H9 (cell line): ENCODE data around the gene PLEKHA1. TPM values are rescaled to one million over a fixed set of nuclear protein-coding genes. Genes with fewer than 3 reads are reported as not detected.

Source experiments
- DNase-seq: peaks from one replicate; pipeline ENCODE4 v3.0.0-alpha.2; 2017
- H2AFZ ChIP-seq: one replicate; pipeline ENCODE4 v1.6.1; 2013; ENCODE audit warnings: mild to moderate bottlenecking, low read length, control low read depth, moderate library complexity
- H2AK5ac ChIP-seq: 2 replicates; pipeline ENCODE4 v1.6.1; 2013; ENCODE audit warnings: low read length, control low read depth, mixed read lengths; ENCODE audit not compliant: insufficient read length
- H2BK120ac ChIP-seq: one replicate; pipeline ENCODE4 v1.6.1; 2013; ENCODE audit warnings: low read depth, mild to moderate bottlenecking, low read length, control low read depth, inconsistent platforms; ENCODE audit not compliant: poor library complexity, severe bottlenecking
- H2BK12ac ChIP-seq: 2 replicates; pipeline ENCODE4 v1.6.1; 2013; ENCODE audit warnings: low read length, control low read depth, mixed read lengths, low read depth; ENCODE audit not compliant: insufficient read length
- H2BK15ac ChIP-seq: 2 replicates; pipeline ENCODE4 v1.6.1; 2013; ENCODE audit warnings: low read depth, low read length, control low read depth
- H2BK20ac ChIP-seq: one replicate; pipeline ENCODE4 v1.6.1; 2013; ENCODE audit warnings: low read depth, mild to moderate bottlenecking, low read length, control low read depth, inconsistent platforms; ENCODE audit not compliant: poor library complexity, severe bottlenecking
- H2BK5ac ChIP-seq: 2 replicates; pipeline ENCODE4 v1.6.1; 2013; ENCODE audit warnings: low read length, control low read depth, mixed read lengths; ENCODE audit not compliant: insufficient read length
- H3K14ac ChIP-seq: 2 replicates; pipeline ENCODE4 v1.6.1; 2013; ENCODE audit warnings: low read length, control low read depth; ENCODE audit not compliant: insufficient read depth
- H3K18ac ChIP-seq: 2 replicates; pipeline ENCODE4 v1.6.1; 2013; ENCODE audit warnings: low read depth, mild to moderate bottlenecking, mixed read lengths, low read length, control low read depth; ENCODE audit not compliant: insufficient read length
- H3K23ac ChIP-seq: 2 replicates; pipeline ENCODE4 v1.6.1; 2013; ENCODE audit warnings: low read length, control low read depth, mixed read lengths, low read depth; ENCODE audit not compliant: insufficient read length
- H3K23me2 ChIP-seq: 2 replicates; pipeline ENCODE4 v1.6.1; 2013; ENCODE audit warnings: low read depth, mild to moderate bottlenecking, mixed read lengths, low read length, control low read depth; ENCODE audit not compliant: insufficient read length, poor library complexity, severe bottlenecking
- H3K27ac ChIP-seq: 2 replicates; pipeline ENCODE4 v1.5.1; 2013; ENCODE audit warnings: low read length, control low read depth, mixed read lengths, low read depth; ENCODE audit not compliant: insufficient read length
- H3K27me3 ChIP-seq: 2 replicates; pipeline ENCODE4 v1.6.1; 2013; ENCODE audit warnings: low read length, control low read depth, inconsistent platforms; ENCODE audit not compliant: insufficient read depth
- H3K4ac ChIP-seq: 2 replicates; pipeline ENCODE4 v1.6.1; 2013; ENCODE audit warnings: low read depth, mild to moderate bottlenecking, control low read depth, inconsistent platforms, low read length, moderate library complexity
- H3K4me1 ChIP-seq: 2 replicates; pipeline ENCODE4 v1.6.1; 2013; ENCODE audit warnings: low read length, control low read depth, inconsistent platforms; ENCODE audit not compliant: insufficient read depth
- H3K4me2 ChIP-seq: 2 replicates; pipeline ENCODE4 v1.6.1; 2013; ENCODE audit warnings: low read length, control low read depth, mixed read lengths; ENCODE audit not compliant: insufficient read length, insufficient read depth
- H3K56ac ChIP-seq: 2 replicates; pipeline ENCODE4 v1.6.1; 2013; ENCODE audit warnings: low read depth, mild to moderate bottlenecking, mixed read lengths, low read length, control low read depth; ENCODE audit not compliant: insufficient read length
- H3K79me1 ChIP-seq: 2 replicates; pipeline ENCODE4 v1.6.1; 2013; ENCODE audit warnings: low read depth, mild to moderate bottlenecking, moderate library complexity, low read length, control low read depth, inconsistent platforms; ENCODE audit not compliant: insufficient read depth, poor library complexity, severe bottlenecking
- H3K79me2 ChIP-seq: 2 replicates; pipeline ENCODE4 v1.6.1; 2013; ENCODE audit warnings: low read length, control low read depth, inconsistent platforms; ENCODE audit not compliant: insufficient read depth
- H3K9ac ChIP-seq: 2 replicates; pipeline ENCODE4 v1.6.1; 2013; ENCODE audit warnings: low read length, control low read depth, mixed read lengths; ENCODE audit not compliant: insufficient read length; ENCODE audit errors: extremely low read depth
- H3K9me3 ChIP-seq: one replicate; pipeline ENCODE4 v1.6.1; 2013; ENCODE audit warnings: low read depth, low read length, inconsistent platforms; ENCODE audit not compliant: control insufficient read depth
- H3T11ph ChIP-seq: one replicate; pipeline ENCODE4 v1.6.1; 2013; ENCODE audit warnings: mild to moderate bottlenecking, low read length, control low read depth, inconsistent platforms
- H4K20me1 ChIP-seq: one replicate; pipeline ENCODE4 v1.6.1; 2013; ENCODE audit not compliant: control insufficient read depth, insufficient read length, insufficient read depth
- H4K5ac ChIP-seq: 2 replicates; pipeline ENCODE4 v1.6.1; 2013; ENCODE audit warnings: low read depth, mild to moderate bottlenecking, mixed read lengths, low read length, control low read depth; ENCODE audit not compliant: insufficient read length
- H4K8ac ChIP-seq: replicated peaks from 2 replicates; pipeline ENCODE4 v1.6.1; 2013; ENCODE audit warnings: low read length, control low read depth, mixed read lengths, low read depth; ENCODE audit not compliant: insufficient read length
- H4K91ac ChIP-seq: 2 replicates; pipeline ENCODE4 v1.6.1; 2013; ENCODE audit warnings: low read depth, mild to moderate bottlenecking, moderate library complexity, mixed read lengths, low read length, control low read depth; ENCODE audit not compliant: insufficient read length
- H3K27ac Mint-ChIP-seq, 3 experiments: 2 replicates in 2 of 3; 3 replicates in 1 of 3; pipeline ENCODE4 v1.8.0; 2020 to 2021; ENCODE audit warnings: mixed read lengths in 3 of 3, mild to moderate bottlenecking in 1 of 3, moderate library complexity in 1 of 3
- H3K27me3 Mint-ChIP-seq: 2 replicates; pipeline ENCODE4 v1.8.0; 2021; ENCODE audit warnings: low read depth, mild to moderate bottlenecking, moderate library complexity, mixed read lengths
- H3K36me3 Mint-ChIP-seq, 3 experiments: 2 replicates in 2 of 3; 3 replicates in 1 of 3; pipeline ENCODE4 v1.8.0; 2020 to 2021; ENCODE audit warnings: low read depth in 3 of 3, mixed read lengths in 3 of 3; ENCODE audit not compliant: insufficient read depth in 1 of 3
- H3K4me1 Mint-ChIP-seq, 2 experiments: 2 replicates each; pipeline ENCODE4 v1.8.0; 2020; ENCODE audit warnings: mixed read lengths in 2 of 2
- H3K4me3 Mint-ChIP-seq, 2 experiments: 2 replicates in 1 of 2; 3 replicates in 1 of 2; pipeline ENCODE4 v1.8.0; 2020 to 2021; ENCODE audit warnings: mild to moderate bottlenecking in 2 of 2, mixed read lengths in 2 of 2, moderate library complexity in 1 of 2
- H3K9me3 Mint-ChIP-seq, 2 experiments: 2 replicates in 1 of 2; 3 replicates in 1 of 2; pipeline ENCODE4 v1.8.0; 2020; ENCODE audit warnings: mild to moderate bottlenecking in 2 of 2, mixed read lengths in 2 of 2, moderate library complexity in 1 of 2
- CTCF ChIP-seq: fragments of 200-600 bp; sonication (generic); conservative IDR thresholded peaks from 3 replicates; pipeline ENCODE4 v1.8.0; 2021; ENCODE audit warnings: antibody characterized with exemption, mild to moderate bottlenecking
- WGBS: extraction: QIAGEN DNeasy Blood & Tissue Kit; methylation state at CpG from one replicate; pipeline ENCODE4 v1.1.7; 2013; ENCODE audit warnings: missing lambda C conversion rate, low lambda C conversion rate, mixed read lengths; ENCODE audit not compliant: insufficient read length; ENCODE audit errors: extremely low coverage; 5-methylcytosine and 5-hydroxymethylcytosine counted together
- total RNA-seq: library from RNA; stranded (reverse); gene quantifications from 2 replicates; pipeline ENCODE4 v1.2.1, GENCODE V29; 2021

Gene PLEKHA1
- total RNA-seq, 1 experiment from 2014 or later: 32.7 TPM

GRCh38 chr10:122473116-122473515, 98.6 kb downstream of the PLEKHA1 start:
- no CpG with 5 or more reads among the region's 8 CpGs for WGBS
- H4K91ac ChIP-seq: no peak overlapping the region
- no peak overlapping the region for H3K4ac ChIP-seq
- H3K27me3 ChIP-seq: no peaks in the 10 kb centered on the region
- H2BK12ac ChIP-seq: no peak overlapping the region
- no peak overlapping the region for H2AK5ac ChIP-seq
- Mint-ChIP-seq H3K36me3 (no peaks in the 10 kb centered on the region), H3K27me3 (peaks cover 11% of the 10 kb centered on the region), H3K4me3 (no peak overlapping the region), H3K4me1 (peaks cover 41 to 45% of the 10 kb centered on the region in 2 experiments), H3K27ac (no peak overlapping the region), H3K9me3 (no peaks in the 10 kb centered on the region)
- H3T11ph ChIP-seq: no peak overlapping the region
- no peaks in the 10 kb centered on the region for H3K9me3 ChIP-seq
- no peaks in the 10 kb centered on the region for H3K79me1 ChIP-seq
- no peak overlapping the region for H2BK120ac ChIP-seq
- no peaks in the 10 kb centered on the region for H3K79me2 ChIP-seq
- H3K9ac ChIP-seq: no peak overlapping the region
- no peak overlapping the region for H3K27ac ChIP-seq
- no peak overlapping the region for H3K56ac ChIP-seq
- TF ChIP-seq CTCF: no peak
- no peaks in the 10 kb centered on the region for H3K23me2 ChIP-seq
- H4K20me1 ChIP-seq: no peaks in the 10 kb centered on the region
- H2AFZ ChIP-seq: no peak overlapping the region
- H4K8ac ChIP-seq: no peak overlapping the region
- H3K14ac ChIP-seq: no peak overlapping the region
- no peak overlapping the region for H2BK5ac ChIP-seq
- DNase-seq: no peak
- H4K5ac ChIP-seq: no peak overlapping the region
- H3K23ac ChIP-seq: no peak overlapping the region
- no peak overlapping the region for H3K18ac ChIP-seq
- H2BK20ac ChIP-seq: no peak overlapping the region
- H3K4me2 ChIP-seq: no peak overlapping the region
- H2BK15ac ChIP-seq: no peak overlapping the region
- H3K4me1 ChIP-seq: peaks cover 11% of the 10 kb centered on the region
